ENCODE measurements around the gene RNF182. TPM values are rescaled to one million over a fixed set of nuclear protein-coding genes. Genes with fewer than 3 reads are reported as not detected.
A peak's percentile ranks its signal among the peaks of the same experiment; 100 is the strongest.

RNF182 gene
- total RNA-seq, 4 donors from 2014 or later, result under 0.01 to 0.41 (median 0.34) TPM; not detected in 1

DNA sequence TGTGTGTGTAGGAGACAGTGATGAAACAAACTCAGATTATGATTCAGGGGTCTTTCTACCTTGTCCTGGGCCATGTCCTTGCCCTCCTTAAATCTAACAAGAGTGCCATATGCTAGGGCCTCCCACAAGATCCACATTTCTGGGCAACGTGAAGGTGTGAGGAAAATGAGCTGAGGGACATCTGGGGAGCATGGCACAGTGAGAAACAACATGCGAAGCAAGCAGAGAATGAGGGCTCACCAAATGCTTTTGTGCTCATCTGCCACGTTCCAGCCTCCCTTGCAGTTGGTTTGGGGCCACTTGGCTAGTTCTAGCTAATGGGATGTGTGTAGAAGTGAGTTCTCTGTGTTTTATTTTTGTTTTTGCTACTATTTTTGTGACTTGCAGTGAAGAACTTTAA is 21.4 kb upstream of the RNF182 start:
- Histone ChIP-seq H3K27me3 (no peaks in the 10 kb centered on the region), H3K4me1 (no peaks in the 10 kb centered on the region), H3K4me3 (no peak overlapping the region), H3K36me3 (no peaks in the 10 kb centered on the region), H3K27ac (no peak overlapping the region), H3K9me3 (no peaks in the 10 kb centered on the region)
- TF ChIP-seq, protein P1, sequence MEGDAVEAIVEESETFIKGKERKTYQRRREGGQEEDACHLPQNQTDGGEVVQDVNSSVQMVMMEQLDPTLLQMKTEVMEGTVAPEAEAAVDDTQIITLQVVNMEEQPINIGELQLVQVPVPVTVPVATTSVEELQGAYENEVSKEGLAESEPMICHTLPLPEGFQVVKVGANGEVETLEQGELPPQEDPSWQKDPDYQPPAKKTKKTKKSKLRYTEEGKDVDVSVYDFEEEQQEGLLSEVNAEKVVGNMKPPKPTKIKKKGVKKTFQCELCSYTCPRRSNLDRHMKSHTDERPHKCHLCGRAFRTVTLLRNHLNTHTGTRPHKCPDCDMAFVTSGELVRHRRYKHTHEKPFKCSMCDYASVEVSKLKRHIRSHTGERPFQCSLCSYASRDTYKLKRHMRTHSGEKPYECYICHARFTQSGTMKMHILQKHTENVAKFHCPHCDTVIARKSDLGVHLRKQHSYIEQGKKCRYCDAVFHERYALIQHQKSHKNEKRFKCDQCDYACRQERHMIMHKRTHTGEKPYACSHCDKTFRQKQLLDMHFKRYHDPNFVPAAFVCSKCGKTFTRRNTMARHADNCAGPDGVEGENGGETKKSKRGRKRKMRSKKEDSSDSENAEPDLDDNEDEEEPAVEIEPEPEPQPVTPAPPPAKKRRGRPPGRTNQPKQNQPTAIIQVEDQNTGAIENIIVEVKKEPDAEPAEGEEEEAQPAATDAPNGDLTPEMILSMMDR (IDR thresholded peaks at IDR 0.05), result no peak
- TF ChIP-seq POLR2A (IDR thresholded peaks at IDR 0.05), result no peak
- DNase-seq, result no peak
- intact Hi-C loops (cut with DNase I; ENCODE audit: low total_unique reads), result loop anchor here (10.0 kb wide), 1 partner anchor 241 kb away; no protein-coding TSS in a partner anchor

DNA sequence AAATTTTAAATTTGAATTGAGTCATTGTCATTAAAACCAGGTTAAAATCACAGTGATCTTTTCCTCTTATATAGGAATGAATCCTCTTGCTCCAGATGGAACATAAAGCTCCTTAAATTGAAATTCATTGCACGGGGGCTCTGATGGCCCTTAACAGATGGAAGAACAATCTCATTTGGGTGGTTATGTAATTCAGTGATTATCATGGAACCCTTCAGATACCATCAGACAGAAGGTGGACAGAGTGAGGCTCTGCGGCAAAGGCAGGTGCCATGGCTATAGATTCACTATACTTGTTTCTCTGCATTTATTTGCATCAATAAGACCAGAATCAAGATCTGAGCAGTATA is 17.8 kb upstream of the RNF182 start:
- intact Hi-C loops (cut with DNase I; ENCODE audit: low total_unique reads), result loop anchor here (10.0 kb wide), 1 partner anchor 238 kb away; no protein-coding TSS in a partner anchor
- TF ChIP-seq, protein P1 (IDR thresholded peaks at IDR 0.05), result no peak
- TF ChIP-seq POLR2A (IDR thresholded peaks at IDR 0.05), result no peak
- no peak for DNase-seq
- H3K27ac ChIP-seq, result no peak overlapping the region
- H3K36me3 ChIP-seq, result no peaks in the 10 kb centered on the region
- no peaks in the 10 kb centered on the region for H3K4me1 ChIP-seq
- no peaks in the 10 kb centered on the region for H3K27me3 ChIP-seq
- H3K9me3 ChIP-seq, result no peaks in the 10 kb centered on the region
- H3K4me3 ChIP-seq, result no peak overlapping the region

DNA sequence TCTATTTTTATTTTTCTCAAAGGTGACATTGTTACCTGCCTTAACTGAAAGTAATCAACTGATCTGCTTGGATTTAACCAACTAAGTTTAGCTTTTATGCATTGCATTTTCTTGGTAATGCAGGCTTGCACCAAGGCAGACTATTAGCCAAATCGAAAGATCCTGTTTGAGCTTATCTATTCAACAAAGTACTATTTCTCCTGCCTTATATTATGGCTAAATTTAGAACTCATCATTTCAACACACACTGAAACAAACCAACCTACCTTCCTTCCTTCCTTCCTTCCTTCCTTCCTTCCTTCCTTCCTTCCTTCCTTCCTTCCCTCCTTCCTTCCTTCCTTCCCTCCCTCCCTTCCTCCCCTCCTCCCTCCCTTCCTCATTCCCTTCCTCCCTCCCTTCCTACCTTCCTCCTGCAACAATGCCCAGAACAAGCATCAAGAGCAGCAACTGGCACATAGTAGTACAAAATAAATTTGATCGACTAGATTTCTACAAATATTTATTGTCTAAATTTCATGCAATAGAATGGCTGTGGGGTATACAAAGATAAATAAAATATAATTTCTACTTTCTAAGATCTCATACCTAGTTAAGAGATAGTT is 17.0 kb upstream of the RNF182 start:
- intact Hi-C loops (cut with DNase I; ENCODE audit: low total_unique reads), result loop anchor here (10.0 kb wide), 1 partner anchor 237 kb away; no protein-coding TSS in a partner anchor
- no peak for DNase-seq

DNA sequence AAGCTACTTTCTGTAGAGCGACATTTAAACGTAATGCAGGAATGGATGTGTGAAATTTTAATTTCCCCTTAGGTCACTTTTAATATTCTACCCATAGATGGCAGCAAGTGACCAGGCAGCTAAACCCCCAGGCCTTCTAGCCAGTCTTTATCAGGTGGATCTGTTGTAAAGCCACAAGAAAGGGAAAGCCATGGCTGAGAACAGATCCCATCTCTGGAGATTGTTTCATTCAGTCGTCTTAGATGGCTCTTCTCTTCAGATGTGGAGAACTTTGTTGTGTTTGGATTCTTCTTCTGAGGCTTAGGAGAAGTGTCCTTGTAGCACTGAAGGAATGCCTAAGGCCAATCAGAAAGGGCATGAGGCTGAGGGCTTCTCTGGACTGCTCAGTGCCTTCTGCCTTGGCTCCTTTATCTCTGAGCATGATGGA is 15.8 kb upstream of the RNF182 start:
- no peak overlapping the region for H3K4me3 ChIP-seq
- H3K27ac ChIP-seq, result no peak overlapping the region
- no peaks in the 10 kb centered on the region for H3K36me3 ChIP-seq
- DNase-seq, result peak; percentile 19 to 42
- H3K4me1 ChIP-seq, result no peaks in the 10 kb centered on the region
- H3K27me3 ChIP-seq, result no peaks in the 10 kb centered on the region
- TF ChIP-seq, protein P1 (IDR thresholded peaks at IDR 0.05), result peak; percentile 70 to 85 (median 79)
- no peak for TF ChIP-seq POLR2A (IDR thresholded peaks at IDR 0.05)
- H3K9me3 ChIP-seq, result no peaks in the 10 kb centered on the region
- intact Hi-C loops (cut with DNase I; ENCODE audit: low total_unique reads), result loop anchor here (10.0 kb wide), 1 partner anchor 236 kb away; no protein-coding TSS in a partner anchor

More for the DNA sequence above, 17.0 kb upstream of the RNF182 start:
- Histone ChIP-seq H3K36me3 (no peaks in the 10 kb centered on the region), H3K27ac (no peak overlapping the region), H3K4me3 (no peak overlapping the region), H3K9me3 (no peaks in the 10 kb centered on the region), H3K4me1 (no peaks in the 10 kb centered on the region), H3K27me3 (no peaks in the 10 kb centered on the region)
- no peak for TF ChIP-seq POLR2A (IDR thresholded peaks at IDR 0.05)
- TF ChIP-seq, protein P1 (IDR thresholded peaks at IDR 0.05), result no peak

DNA sequence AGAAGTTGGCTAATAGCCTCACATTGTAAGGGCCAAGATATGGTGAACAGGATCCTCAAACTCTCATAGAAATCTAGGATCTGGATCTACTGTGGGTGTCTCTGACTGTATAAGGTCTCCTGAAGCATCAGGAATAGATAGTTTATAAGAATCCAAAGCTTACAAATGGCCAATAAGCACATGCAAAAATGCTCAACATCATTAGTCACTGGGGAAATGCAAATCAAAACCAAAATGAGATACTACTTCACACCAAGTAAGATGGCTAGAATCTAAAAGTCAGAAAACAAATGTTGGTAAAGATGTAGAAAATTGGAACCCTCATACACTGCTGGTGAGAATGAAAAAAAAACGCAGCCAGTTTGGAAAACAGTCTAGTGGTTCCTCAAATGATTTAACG is 14.3 kb upstream of the RNF182 start:
- Histone ChIP-seq H3K27me3 (no peaks in the 10 kb centered on the region), H3K36me3 (no peaks in the 10 kb centered on the region), H3K4me3 (no peak overlapping the region), H3K27ac (no peak overlapping the region), H3K9me3 (no peaks in the 10 kb centered on the region), H3K4me1 (no peaks in the 10 kb centered on the region)
- intact Hi-C loops (cut with DNase I; ENCODE audit: low total_unique reads), result no loop called here
- DNase-seq, result no peak
- TF ChIP-seq POLR2A (IDR thresholded peaks at IDR 0.05), result no peak
- TF ChIP-seq, protein P1 (IDR thresholded peaks at IDR 0.05), result no peak

Measured in uterus (tissue), 4 donors.